GM19397 (cell line): Measurements from ENCODE around the gene ASIC4.
A peak's percentile ranks its signal among the peaks of the same experiment; 100 is the strongest.

Experiments
- ATAC-seq: cut with Tn5 transposase; IDR thresholded peaks from one replicate; pipeline ENCODE4 v1.9.1; 2021; ENCODE audit warnings: mild to moderate bottlenecking, moderate library complexity; ENCODE audit not compliant: unreplicated experiment

The ASIC4 gene

DNA sequence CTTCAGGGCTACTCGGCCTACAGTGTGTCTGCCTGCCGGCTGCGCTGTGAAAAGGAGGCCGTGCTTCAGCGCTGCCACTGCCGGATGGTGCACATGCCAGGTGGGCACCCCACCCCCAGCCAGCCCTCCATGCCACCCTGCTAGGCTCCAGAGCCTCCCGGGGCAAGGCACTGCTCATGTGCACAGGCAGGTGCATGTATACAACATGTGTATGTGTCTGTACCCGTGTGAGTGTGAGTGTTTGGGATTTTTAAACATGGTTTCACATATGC is 18.0 kb downstream of the ASIC4 start:
- no peak for ATAC-seq

- no peak for ATAC-seq
Observed at GRCh38 chr2:219533930-219534661, 19.8 kb downstream of the ASIC4 start.

DNA sequence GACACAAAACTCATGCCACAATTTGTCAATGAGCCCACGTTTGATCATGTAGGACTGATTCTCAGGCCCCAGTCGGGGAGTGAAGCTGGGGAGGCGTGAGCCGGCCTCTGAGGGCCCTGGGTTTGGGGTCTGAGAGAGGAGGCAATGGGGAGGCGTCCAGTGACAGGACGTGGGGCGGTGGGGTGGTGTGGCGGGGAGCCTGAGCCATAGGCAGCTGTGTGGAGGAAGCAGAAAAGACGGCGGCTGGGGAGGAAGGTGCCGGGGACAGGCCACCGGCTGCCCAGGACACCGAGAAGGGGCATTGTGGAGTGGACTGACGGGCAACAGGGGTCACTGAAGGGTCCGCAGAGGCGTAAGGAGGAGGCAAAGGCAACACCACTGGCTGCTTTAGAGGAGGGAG is 22.1 kb downstream of the ASIC4 start:
- no peak for ATAC-seq

DNA sequence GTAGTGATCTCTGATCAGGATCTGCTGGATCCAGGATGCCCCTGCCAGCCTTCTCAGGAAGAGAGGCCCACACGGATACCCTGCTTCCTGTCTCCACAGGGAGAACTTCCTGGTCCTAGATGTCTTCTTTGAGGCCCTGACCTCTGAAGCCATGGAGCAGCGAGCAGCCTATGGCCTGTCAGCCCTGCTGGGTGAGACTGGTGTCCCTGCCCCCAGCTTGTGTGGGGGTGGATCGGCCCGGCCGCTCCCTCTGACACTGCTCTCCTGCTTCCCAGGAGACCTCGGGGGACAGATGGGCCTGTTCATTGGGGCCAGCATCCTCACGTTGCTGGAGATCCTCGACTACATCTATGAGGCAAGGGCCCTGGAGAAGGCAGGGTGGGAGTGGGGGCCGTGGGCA is 22.7 kb downstream of the ASIC4 start:
- ATAC-seq: no peak

DNA sequence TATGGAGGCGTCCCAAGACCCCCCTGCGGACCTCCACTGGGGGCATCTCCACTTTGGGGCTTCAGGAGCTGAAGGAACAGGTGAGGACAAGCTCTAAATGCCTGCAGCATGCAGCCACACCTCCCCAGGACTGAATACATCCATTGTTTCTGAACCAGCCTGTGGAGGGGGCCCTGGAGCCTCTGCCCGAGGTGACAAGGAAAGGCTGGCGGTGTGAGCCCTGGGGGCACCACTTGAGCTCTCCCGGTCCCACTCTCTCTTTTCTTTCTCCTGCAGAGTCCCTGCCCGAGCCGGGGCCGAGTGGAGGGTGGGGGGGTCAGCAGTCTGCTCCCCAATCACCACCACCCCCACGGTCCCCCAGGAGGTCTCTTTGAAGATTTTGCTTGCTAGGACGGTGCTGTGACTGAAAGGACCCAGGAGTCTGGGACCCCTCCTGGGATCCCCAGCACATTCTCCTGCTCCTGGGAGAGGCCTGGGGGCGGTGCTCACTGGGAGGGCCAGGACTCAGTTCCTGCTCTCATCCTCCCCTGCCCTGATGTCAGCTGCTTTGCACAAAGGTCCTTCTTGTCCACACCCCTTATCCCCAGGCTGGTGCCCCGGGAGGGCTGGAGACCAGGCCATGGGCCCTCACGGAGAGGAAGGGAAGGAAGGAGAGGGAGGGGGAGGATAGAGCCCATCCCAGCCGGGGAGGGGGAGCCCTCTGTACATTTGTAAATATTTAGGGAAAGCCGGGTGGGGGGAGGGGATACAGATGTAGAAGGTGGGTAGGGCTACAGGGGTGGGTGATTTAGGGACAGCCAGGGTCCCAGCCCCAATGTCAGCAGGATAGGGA is 23.6 kb downstream of the ASIC4 start:
- no peak for ATAC-seq

GRCh38 chr2:219538504-219538951 is 24.2 kb downstream of the ASIC4 start:
- no peak for ATAC-seq

GRCh38 chr2:219538956-219539788 is 24.9 kb downstream of the ASIC4 start:
- no peak for ATAC-seq

DNA sequence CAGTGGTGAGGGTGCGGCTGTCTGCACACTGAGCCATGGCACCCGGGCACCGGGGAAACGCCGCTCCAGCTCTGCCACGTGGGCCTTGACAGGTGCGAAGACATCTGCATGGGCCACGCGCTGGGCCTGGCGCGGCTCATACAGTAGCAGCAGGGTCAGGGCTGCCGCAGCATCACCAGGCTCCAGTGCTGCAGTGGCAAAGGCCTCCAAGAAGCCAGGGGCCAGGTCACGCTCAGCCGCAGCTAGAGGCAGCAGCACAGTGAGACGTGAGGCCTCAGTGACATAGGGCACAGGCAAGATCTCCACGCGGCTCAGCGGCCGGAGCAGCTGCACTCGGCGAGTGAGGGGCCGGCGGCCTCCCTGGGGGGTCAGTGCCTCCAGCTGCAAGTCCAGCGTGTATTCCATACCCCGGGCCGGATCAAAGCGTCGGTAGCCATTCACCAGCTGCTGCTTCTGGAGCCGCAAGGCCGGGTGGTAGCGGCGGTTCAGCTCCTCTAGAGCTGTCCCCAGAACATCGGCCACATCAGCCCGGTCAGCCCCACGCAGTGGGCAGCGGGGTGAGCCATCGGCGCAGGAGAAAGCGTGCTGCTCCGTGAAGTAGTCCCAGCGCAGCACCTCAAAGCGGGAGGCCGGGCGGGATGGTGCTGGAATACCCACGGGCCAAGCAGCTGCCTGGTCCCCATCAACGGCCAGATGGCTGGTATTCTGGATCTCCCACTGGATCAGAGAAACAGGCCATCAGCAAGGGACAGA is 25.8 kb downstream of the ASIC4 start:
- ATAC-seq: no peak

GRCh38 chr2:219540784-219541504 is 26.7 kb downstream of the ASIC4 start:
- no peak for ATAC-seq

DNA sequence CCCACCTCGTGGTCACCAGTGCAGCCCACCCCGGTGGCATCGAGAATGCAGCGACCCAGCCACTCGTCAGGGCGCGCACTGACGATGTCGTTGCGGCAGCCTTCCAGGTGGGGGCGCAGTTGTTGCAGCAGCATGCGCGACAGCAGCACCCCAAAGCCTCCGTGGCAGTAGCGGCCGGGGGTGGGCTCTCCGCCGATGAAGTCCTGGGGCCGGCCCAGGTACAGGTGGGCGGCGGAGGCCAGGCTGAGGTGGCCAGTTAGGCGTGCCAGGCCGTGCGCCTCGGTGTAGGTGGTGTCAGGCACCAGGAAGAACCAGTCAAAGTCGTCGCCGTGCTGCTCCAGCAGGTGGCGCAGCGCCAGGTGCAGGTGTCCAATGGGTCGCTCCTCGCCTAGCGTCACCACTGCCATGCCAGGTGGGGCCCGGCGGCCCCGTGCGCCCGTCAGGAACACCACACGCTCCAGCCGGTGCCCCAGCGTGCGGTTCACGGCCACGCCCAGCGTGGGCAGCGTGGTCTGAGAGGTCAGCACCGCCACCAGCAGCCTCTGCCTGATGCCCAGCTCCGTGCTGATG is 27.4 kb downstream of the ASIC4 start:
- peak; percentile 41 for ATAC-seq

GRCh38 chr2:219542931-219543595 is 28.8 kb downstream of the ASIC4 start:
- ATAC-seq: peak; percentile 38

GRCh38 chr2:219543596-219544358 is 29.5 kb downstream of the ASIC4 start, which contains the start of the genes CHPF and TMEM198:
Gene CHPF (minus strand): TSS chr2:219543809. CDS start chr2:219543538, 271 bp downstream.
Gene TMEM198 (plus strand): TSS chr2:219544028. CDS start chr2:219544728, 700 bp downstream.
- ATAC-seq: peak; percentile 75

GRCh38 chr2:219544567-219544966 is 30.3 kb downstream of the ASIC4 start:
- ATAC-seq: no peak

GRCh38 chr2:219545295-219545942 is 31.1 kb downstream of the ASIC4 start:
- no peak for ATAC-seq

DNA sequence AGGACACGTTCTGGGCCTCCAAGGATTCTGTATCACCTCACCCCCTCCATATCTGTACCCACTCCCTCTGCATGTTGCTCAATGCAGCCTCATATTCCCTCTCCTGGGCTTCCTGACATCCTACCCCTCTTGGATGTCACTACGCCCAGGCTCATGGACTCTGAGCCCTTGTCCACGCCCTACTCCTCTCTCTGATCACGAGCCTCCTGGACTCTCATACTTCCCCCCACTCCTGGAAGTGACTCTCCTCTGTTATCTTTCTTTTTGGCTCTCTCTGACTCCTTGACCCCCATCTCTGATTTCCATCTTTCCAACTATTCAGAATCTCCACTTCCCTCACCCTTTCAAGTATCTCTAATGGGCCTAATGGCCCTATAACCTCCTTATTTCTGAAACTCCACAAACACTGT is 31.7 kb downstream of the ASIC4 start:
- ATAC-seq: no peak

DNA sequence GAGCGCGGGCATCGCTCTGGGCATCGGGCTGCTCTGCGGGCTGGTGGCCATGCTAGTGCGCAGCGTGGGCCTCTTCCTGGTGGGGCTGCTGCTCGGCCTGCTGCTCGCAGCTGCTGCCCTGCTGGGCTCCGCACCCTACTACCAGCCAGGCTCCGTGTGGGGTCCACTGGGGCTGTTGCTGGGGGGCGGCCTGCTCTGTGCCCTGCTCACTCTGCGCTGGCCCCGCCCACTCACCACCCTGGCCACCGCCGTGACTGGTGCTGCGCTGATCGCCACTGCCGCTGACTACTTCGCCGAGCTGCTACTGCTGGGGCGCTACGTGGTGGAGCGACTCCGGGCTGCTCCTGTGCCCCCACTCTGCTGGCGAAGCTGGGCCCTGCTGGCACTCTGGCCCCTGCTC is 33.3 kb downstream of the ASIC4 start:
- ATAC-seq: no peak

DNA sequence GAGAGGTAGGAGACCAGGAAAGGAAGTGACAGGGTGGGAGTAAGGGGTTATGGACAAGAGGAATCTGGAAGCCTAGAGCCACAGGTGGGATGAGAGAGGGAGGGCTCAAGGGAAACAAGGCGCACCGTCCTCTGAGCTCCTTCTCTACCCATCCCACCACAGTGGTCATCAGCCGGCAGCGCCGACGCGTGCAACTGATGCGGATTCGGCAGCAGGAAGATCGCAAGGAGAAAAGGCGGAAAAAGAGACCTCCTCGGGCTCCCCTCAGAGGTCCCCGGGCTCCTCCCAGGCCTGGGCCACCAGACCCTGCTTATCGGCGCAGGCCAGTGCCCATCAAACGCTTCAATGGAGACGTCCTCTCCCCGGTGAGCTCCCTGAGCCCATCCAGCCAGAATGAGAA is 34.7 kb downstream of the ASIC4 start:
- ATAC-seq: no peak

DNA sequence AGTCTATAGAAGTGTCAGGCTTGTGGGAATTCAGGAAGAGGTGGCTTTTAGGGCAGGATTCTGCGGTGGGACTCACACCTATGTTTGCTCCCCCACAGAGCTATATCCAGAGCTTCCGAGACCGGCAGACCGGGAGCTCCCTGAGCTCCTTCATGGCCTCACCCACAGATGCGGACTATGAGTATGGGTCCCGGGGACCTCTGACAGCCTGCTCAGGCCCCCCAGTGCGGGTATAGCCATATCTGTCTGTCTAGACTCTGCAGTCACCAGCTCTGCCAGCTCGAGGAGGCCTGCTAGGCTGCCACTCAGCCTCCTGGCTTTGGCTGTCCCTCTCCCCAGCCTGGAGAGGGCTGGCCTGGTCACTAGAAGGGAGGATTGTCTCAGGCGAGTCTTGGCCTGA is 35.3 kb downstream of the ASIC4 start:
- ATAC-seq: no peak
